A549 (cell line): ENCODE data around the gene SMAD3. TPM values are rescaled to one million over a fixed set of nuclear protein-coding genes. Genes with fewer than 3 reads are reported as not detected.

Source experiments
- ATAC-seq, 2 experiments: fragments of 200-7000 bp in 1 of 2; fragments of >200 bp in 1 of 2; cut with Nextera tagmentation in 1 of 2; cut with Tn5 transposase in 1 of 2; 3 replicates each; pipeline versions ENCODE4 v1.8.0 to v1.9.1; 2018 to 2020; ENCODE audit warnings: mild to moderate bottlenecking in 1 of 2, moderate library complexity in 1 of 2
- CTCF ChIA-PET: fragments of 300-600 bp; sonication (Branson Sonifier 250); formaldehyde crosslinking; extraction: SDS; loops from one replicate; lab custom pipeline; 2021; ENCODE audit warnings: antibody characterized with exemption, inconsistent platforms; lab: Yijun Ruan, JAX
- POLR2A ChIA-PET: fragments of 350-600 bp; formaldehyde crosslinking; extraction: SDS; loops from one replicate; lab custom pipeline; 2021; ENCODE audit warnings: antibody characterized with exemption, inconsistent platforms; lab: Yijun Ruan, JAX
- DNase-seq, 2 experiments: peaks; one replicate each; pipeline versions ENCODE4 v3.0.0 to v3.0.0-alpha.2; 2011 to 2016; ENCODE audit warnings: low read depth in 1 of 2, low spot score in 1 of 2
- FAIRE-seq: peaks from 2 replicates; lab custom pipeline; 2011; peaks lifted over from hg19 to GRCh38; lab: Jason Lieb, UNC
- H3K27ac ChIP-seq, 2 experiments: fragments of >200 bp; sonication (Bioruptor Twin); formaldehyde crosslinking; 3 replicates each; pipeline ENCODE4 v1.5.1; 2016 to 2017
- H3K4me1 ChIP-seq: fragments of >200 bp; sonication (Bioruptor Twin); formaldehyde crosslinking; 3 replicates; pipeline ENCODE4 v1.6.1; 2016
- H3K4me2 ChIP-seq: fragments of >200 bp; sonication (Bioruptor Twin); formaldehyde crosslinking; 3 replicates; pipeline ENCODE4 v1.6.1; 2016
- H3K4me3 ChIP-seq: fragments of >200 bp; sonication (Bioruptor Twin); formaldehyde crosslinking; 3 replicates; pipeline ENCODE4 v1.5.1; 2016
- H3K9me3 ChIP-seq: fragments of >200 bp; sonication (Bioruptor Twin); formaldehyde crosslinking; 3 replicates; pipeline ENCODE4 v1.6.1; 2016
- BHLHE40 ChIP-seq: IDR thresholded peaks from 2 replicates; pipeline ENCODE4 v1.6.1; 2012; ENCODE audit warnings: low read depth, low read length, inconsistent platforms
- CBX8 ChIP-seq: fragments of 200-600 bp; sonication (generic); IDR thresholded peaks from 2 replicates; pipeline ENCODE4 v1.6.1; 2016
- EP300 ChIP-seq, 2 experiments: fragments of >200 bp; sonication (Bioruptor Twin); formaldehyde crosslinking; IDR thresholded peaks; 2 replicates in 1 of 2; 3 replicates in 1 of 2; pipeline ENCODE4 v1.6.1; 2016 to 2017
- HEYL ChIP-seq: fragments of 250-450 bp; sonication (Bioruptor Pico); IDR thresholded peaks from 2 replicates; pipeline ENCODE4 v1.8.0; 2021; ENCODE audit warnings: mild to moderate bottlenecking, moderate library complexity
- JUNB ChIP-seq: fragments of >200 bp; sonication (Bioruptor Twin); formaldehyde crosslinking; IDR thresholded peaks from 2 replicates; pipeline ENCODE4 v1.6.1; 2016
- KDM1A ChIP-seq: fragments of 200-600 bp; sonication (generic); IDR thresholded peaks from 2 replicates; pipeline ENCODE4 v1.6.1; 2016; ENCODE audit warnings: low read depth, mild to moderate bottlenecking
- KDM5A ChIP-seq: fragments of 200-600 bp; sonication (generic); IDR thresholded peaks from 2 replicates; pipeline ENCODE4 v1.6.1; 2016; ENCODE audit warnings: antibody characterized with exemption, mild to moderate bottlenecking
- NPAS2 ChIP-seq: fragments of 250-450 bp; sonication (Bioruptor Pico); IDR thresholded peaks from 2 replicates; pipeline ENCODE4 v1.8.0; 2022; ENCODE audit warnings: mild to moderate bottlenecking, moderate library complexity, borderline replicate concordance
- NR3C1 ChIP-seq: fragments of >200 bp; sonication (Bioruptor Twin); formaldehyde crosslinking; IDR thresholded peaks from 3 replicates; pipeline ENCODE4 v1.6.1; 2017
- POLR2A ChIP-seq: IDR thresholded peaks from 2 replicates; pipeline ENCODE4 v1.6.1; 2012; ENCODE audit warnings: mild to moderate bottlenecking, low read length
- POLR2AphosphoS2 ChIP-seq: conservative IDR thresholded peaks from 2 replicates; pipeline ENCODE4 v1.6.1; 2012; ENCODE audit warnings: low read length, improper control_type of control experiment, inconsistent platforms
- RARB ChIP-seq: fragments of 250-450 bp; sonication (Bioruptor Pico); IDR thresholded peaks from 2 replicates; pipeline ENCODE4 v1.8.0; 2021; ENCODE audit warnings: mild to moderate bottlenecking, moderate library complexity
- RNF2 ChIP-seq: fragments of 200-600 bp; sonication (generic); IDR thresholded peaks from 2 replicates; pipeline ENCODE4 v1.6.1; 2016; ENCODE audit warnings: low read depth, mild to moderate bottlenecking, antibody characterized with exemption, moderate library complexity, borderline replicate concordance
- ZSCAN20 ChIP-seq: fragments of 250-450 bp; sonication (Bioruptor Pico); IDR thresholded peaks from 2 replicates; pipeline ENCODE4 v1.8.0; 2022; ENCODE audit warnings: mild to moderate bottlenecking, moderate library complexity
- WGBS: methylation state at CpG from one replicate; pipeline ENCODE4 v1.1.6; 2017; ENCODE audit errors: missing lambda C conversion rate; 5-methylcytosine and 5-hydroxymethylcytosine counted together
- polyA plus RNA-seq, 4 experiments: library from polyadenylated mRNA; depleted of rRNA in 3 of 4; stranded (reverse); fragments of >200 nt; fragmentation: RNase III in 1 of 4; extraction: RNeasy Plus Mini Kit Qiagen cat#74134 plus additional on column Dnase treatment in 1 of 4; gene quantifications; 2 replicates in 3 of 4; 3 replicates in 1 of 4; pipeline ENCODE4 v1.2.3, GENCODE V29; 2011 to 2017
- TF ChIP-seq, protein P1 (sequence below): IDR thresholded peaks from 2 replicates; pipeline ENCODE4 v1.6.1; 2012
- TF ChIP-seq, protein P2 (sequence below): fragments of 250-450 bp; sonication (Bioruptor Pico); IDR thresholded peaks from 2 replicates; pipeline ENCODE4 v1.5.0; 2020; ENCODE audit warnings: low read depth, mild to moderate bottlenecking, moderate library complexity
- TF ChIP-seq, protein P3 (sequence below): fragments of >200 bp; sonication (Bioruptor Twin); formaldehyde crosslinking; IDR thresholded peaks from 2 replicates; pipeline ENCODE4 v1.6.1; 2016
- TF ChIP-seq, protein P4 (sequence below): fragments of >200 bp; sonication (Bioruptor Twin); formaldehyde crosslinking; IDR thresholded peaks from 3 replicates; pipeline ENCODE4 v1.6.1; 2016

The SMAD3 gene
- polyA plus RNA-seq, 2 of the 4 experiments (the other 2 are of a cell fraction), result 74.6 to 77.2 TPM

DNA sequence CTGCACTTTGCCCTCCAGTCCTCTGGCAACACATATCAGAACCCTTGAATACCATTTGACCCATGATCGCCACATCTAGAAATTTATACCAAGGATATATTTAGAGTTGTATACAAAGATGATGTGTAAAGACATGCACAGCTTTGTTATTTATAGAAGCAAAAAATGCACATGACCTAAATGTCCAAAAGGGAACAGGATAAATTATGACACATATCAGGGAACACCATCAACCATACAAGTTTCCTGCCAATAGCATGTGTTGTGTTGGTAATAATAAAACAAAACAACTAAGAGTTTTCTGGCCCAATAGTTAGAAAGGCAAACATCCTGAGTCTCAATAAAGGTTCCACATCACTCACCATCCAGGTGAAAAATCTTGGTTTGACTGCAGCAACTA is 137.6 kb downstream of the SMAD3 start:
- H3K27ac ChIP-seq, result no peak overlapping the region
- CTCF ChIA-PET, result interaction anchor here (0.9 to 10.5 kb wide), 5 partner anchors 9 to 256 kb away, joined by 3 to 63 read pairs (median 3); no protein-coding TSS in a partner anchor
- H3K4me3 ChIP-seq, result no peak overlapping the region
- DNase-seq (no peak), ATAC-seq (no peak)
- 92% methylated on average over 1 of the region's 1 CpG for WGBS
- H3K9me3 ChIP-seq, result no peaks in the 10 kb centered on the region
- TF ChIP-seq NR3C1, result no peak
- TF ChIP-seq, all 56 proteins: peak for 0
- H3K4me1 ChIP-seq, result no peaks in the 10 kb centered on the region
- H3K4me2 ChIP-seq, result no peak overlapping the region
- FAIRE-seq, result no peak
- POLR2A ChIA-PET, result no interaction called here

DNA sequence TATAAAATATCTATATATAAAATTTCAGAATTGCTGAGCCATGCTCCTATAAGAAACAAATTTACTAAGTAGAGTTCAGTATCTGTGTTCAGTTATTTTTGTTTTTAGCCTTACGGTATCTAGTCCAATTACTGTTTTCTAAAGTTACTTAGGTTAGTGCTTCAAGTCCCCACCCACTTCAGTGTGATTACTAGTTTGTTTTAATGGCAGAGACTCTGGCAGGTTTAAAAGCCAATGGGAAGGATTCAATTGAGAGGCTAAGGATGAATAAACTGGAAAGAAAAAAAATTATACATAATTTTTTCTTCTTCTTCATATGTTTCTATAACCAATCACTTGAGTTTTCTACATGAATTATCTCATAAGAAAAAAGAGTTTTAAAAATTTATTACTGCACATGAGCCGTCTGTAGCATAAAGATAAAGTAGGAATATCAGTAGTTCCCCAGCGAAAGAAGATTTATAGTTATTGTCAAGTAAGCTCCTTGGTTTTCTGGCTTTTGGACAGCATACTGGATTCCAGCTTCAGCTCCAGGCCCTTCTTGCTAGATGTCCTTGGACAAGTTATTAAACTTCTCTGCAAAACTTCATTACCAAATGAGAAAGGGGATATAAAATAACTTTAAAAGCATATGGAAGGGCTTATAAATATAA is 142.3 kb downstream of the SMAD3 start:
- ChIA-PET CTCF (interaction anchor here (2.2 kb wide), 2 partner anchors 9 to 32 kb away, joined by 5 to 9 read pairs; no protein-coding TSS in a partner anchor), POLR2A (no interaction called here)
- no peak overlapping the region for H3K4me3 ChIP-seq
- no peaks in the 10 kb centered on the region for H3K9me3 ChIP-seq
- FAIRE-seq (no peak), DNase-seq (no peak)
- WGBS, result 93% methylated on average over 3 of the region's 3 CpGs
- TF ChIP-seq, protein P1, sequence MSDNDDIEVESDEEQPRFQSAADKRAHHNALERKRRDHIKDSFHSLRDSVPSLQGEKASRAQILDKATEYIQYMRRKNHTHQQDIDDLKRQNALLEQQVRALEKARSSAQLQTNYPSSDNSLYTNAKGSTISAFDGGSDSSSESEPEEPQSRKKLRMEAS, result no peak
- TF ChIP-seq NPAS2 (CRISPR knock-in tag), result no peak
- no peak for TF ChIP-seq RNF2
- no peak for TF ChIP-seq EP300 (IDR thresholded peaks at IDR 0.05)
- TF ChIP-seq, all 56 proteins: peak for 0
- ATAC-seq, result no peak
- no peak overlapping the region for H3K4me2 ChIP-seq
- no peak overlapping the region for H3K27ac ChIP-seq
- no peaks in the 10 kb centered on the region for H3K4me1 ChIP-seq

DNA sequence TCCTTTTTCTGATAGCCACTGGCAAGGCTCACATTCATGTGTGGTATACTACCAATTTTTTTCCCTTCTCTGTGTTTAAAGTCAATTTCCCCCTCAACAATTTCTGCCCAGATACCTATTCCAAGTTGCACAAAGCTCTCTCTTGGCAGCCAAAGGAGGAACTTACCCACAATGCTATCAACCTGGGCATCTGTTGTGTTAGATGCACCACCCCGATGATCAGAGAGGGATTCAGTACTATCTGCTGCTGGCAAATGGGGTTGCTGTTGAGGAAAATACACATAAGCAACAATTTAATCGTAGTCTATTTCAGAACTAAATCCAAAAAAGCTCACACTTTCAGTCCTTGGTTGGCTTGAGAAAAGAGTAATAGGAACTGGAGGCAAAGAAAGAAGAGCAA is 143.0 kb downstream of the SMAD3 start:
- H3K4me3 ChIP-seq, result no peak overlapping the region
- H3K9me3 ChIP-seq, result no peaks in the 10 kb centered on the region
- no peak overlapping the region for H3K4me2 ChIP-seq
- TF ChIP-seq, protein P2, sequence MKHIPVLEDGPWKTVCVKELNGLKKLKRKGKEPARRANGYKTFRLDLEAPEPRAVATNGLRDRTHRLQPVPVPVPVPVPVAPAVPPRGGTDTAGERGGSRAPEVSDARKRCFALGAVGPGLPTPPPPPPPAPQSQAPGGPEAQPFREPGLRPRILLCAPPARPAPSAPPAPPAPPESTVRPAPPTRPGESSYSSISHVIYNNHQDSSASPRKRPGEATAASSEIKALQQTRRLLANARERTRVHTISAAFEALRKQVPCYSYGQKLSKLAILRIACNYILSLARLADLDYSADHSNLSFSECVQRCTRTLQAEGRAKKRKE, result no peak
- no peak for TF ChIP-seq POLR2AphosphoS2
- no peak for TF ChIP-seq KDM1A
- TF ChIP-seq ZSCAN20 (CRISPR knock-in tag), result no peak
- TF ChIP-seq KDM5A, result no peak
- TF ChIP-seq JUNB, result no peak
- TF ChIP-seq, protein P1, result no peak
- TF ChIP-seq CBX8, result no peak
- no peak for TF ChIP-seq HEYL (CRISPR knock-in tag)
- TF ChIP-seq POLR2A, result no peak
- TF ChIP-seq RARB (CRISPR knock-in tag), result no peak
- TF ChIP-seq BHLHE40, result no peak
- TF ChIP-seq, protein P3, sequence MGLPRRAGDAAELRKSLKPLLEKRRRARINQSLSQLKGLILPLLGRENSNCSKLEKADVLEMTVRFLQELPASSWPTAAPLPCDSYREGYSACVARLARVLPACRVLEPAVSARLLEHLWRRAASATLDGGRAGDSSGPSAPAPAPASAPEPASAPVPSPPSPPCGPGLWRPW, result no peak
- TF ChIP-seq, protein P4, sequence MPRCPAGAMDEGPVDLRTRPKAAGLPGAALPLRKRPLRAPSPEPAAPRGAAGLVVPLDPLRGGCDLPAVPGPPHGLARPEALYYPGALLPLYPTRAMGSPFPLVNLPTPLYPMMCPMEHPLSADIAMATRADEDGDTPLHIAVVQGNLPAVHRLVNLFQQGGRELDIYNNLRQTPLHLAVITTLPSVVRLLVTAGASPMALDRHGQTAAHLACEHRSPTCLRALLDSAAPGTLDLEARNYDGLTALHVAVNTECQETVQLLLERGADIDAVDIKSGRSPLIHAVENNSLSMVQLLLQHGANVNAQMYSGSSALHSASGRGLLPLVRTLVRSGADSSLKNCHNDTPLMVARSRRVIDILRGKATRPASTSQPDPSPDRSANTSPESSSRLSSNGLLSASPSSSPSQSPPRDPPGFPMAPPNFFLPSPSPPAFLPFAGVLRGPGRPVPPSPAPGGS, result no peak
- ChIA-PET POLR2A (no interaction called here), CTCF (interaction anchor here (1.2 to 2.2 kb wide), 3 partner anchors 9 to 96 kb away, joined by 3 to 9 read pairs (median 5); no protein-coding TSS in a partner anchor)
- DNase-seq, result no peak
- WGBS, result 91% methylated on average over 2 of the region's 2 CpGs
- FAIRE-seq, result no peak
- H3K27ac ChIP-seq, result no peak overlapping the region
- ATAC-seq, result no peak
- H3K4me1 ChIP-seq, result no peaks in the 10 kb centered on the region
